ENCODE data around the gene MATR3.

MATR3 gene

DNA sequence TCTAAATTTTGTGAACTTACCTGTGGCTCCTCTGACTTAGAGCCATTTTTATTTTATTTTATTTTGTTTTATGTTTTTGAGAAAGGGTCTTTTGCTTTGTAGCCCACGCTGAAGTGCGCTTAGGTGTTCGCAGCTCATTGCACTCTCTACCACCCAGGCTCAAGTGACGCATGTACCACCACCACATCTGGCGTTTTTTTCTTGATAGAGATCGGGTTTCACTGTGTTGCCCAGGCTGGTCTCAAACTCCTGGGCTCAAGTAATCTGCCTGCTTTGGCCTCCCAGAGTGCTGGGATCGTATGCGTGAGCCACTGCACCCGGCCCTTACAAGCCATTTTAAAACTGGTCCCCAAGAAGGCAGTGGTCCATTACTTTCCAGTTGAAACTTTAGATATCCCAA lies 18.5 kb downstream of the MATR3 start:
- Histone ChIP-seq H3K27ac (ENCODE audit: poor library complexity, severe bottlenecking) (no peak overlapping the region), H3K9me3 (ENCODE audit: severe bottlenecking) (no peaks in the 10 kb centered on the region), H3K4me1 (ENCODE audit: insufficient read depth, poor library complexity, severe bottlenecking) (peaks cover 53% of the 10 kb centered on the region), H3K27me3 (ENCODE audit: insufficient read depth, poor library complexity, severe bottlenecking) (no peaks in the 10 kb centered on the region), H3K36me3 (ENCODE audit: low read depth) (peaks cover 79% of the 10 kb centered on the region), H3K4me3 (ENCODE audit: severe bottlenecking) (no peak overlapping the region)
- no peak for ATAC-seq (ENCODE audit: low read depth)
- TF ChIP-seq, protein P1, sequence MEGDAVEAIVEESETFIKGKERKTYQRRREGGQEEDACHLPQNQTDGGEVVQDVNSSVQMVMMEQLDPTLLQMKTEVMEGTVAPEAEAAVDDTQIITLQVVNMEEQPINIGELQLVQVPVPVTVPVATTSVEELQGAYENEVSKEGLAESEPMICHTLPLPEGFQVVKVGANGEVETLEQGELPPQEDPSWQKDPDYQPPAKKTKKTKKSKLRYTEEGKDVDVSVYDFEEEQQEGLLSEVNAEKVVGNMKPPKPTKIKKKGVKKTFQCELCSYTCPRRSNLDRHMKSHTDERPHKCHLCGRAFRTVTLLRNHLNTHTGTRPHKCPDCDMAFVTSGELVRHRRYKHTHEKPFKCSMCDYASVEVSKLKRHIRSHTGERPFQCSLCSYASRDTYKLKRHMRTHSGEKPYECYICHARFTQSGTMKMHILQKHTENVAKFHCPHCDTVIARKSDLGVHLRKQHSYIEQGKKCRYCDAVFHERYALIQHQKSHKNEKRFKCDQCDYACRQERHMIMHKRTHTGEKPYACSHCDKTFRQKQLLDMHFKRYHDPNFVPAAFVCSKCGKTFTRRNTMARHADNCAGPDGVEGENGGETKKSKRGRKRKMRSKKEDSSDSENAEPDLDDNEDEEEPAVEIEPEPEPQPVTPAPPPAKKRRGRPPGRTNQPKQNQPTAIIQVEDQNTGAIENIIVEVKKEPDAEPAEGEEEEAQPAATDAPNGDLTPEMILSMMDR (IDR thresholded peaks at IDR 0.05; ENCODE audit: poor library complexity, severe bottlenecking): no peak
- DNase-seq (ENCODE audit: low spot score): no peak

DNA sequence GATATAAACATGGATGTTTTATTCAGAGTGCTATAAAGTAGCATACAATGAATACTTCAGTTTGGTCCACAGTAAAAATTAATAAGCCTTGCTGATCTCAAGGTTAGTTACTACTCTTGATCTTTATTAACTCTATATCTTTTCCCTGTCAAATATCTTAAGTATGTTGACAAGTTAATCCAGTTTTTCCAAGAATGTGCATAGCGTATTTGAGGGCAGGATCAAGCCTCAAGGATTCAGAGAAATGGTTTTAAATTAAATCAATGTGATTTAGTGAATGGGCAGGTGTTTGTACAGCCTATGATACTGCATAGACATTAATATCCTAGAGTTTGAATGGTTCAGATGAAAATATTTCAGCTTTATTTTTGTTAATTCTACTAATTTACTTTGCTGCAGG lies 20.7 kb downstream of the MATR3 start:
- TF ChIP-seq, protein P1 (IDR thresholded peaks at IDR 0.05; ENCODE audit: poor library complexity, severe bottlenecking): no peak
- peaks cover 36% of the 10 kb centered on the region for H3K4me1 ChIP-seq (ENCODE audit: insufficient read depth, poor library complexity, severe bottlenecking)
- DNase-seq (ENCODE audit: low spot score) (no peak), ATAC-seq (ENCODE audit: low read depth) (no peak)
- H3K27me3 ChIP-seq (ENCODE audit: insufficient read depth, poor library complexity, severe bottlenecking): no peaks in the 10 kb centered on the region
- H3K9me3 ChIP-seq (ENCODE audit: severe bottlenecking): no peaks in the 10 kb centered on the region
- H3K27ac ChIP-seq (ENCODE audit: poor library complexity, severe bottlenecking): no peak overlapping the region
- H3K36me3 ChIP-seq (ENCODE audit: low read depth): peaks cover 85% of the 10 kb centered on the region
- no peak overlapping the region for H3K4me3 ChIP-seq (ENCODE audit: severe bottlenecking)

DNA sequence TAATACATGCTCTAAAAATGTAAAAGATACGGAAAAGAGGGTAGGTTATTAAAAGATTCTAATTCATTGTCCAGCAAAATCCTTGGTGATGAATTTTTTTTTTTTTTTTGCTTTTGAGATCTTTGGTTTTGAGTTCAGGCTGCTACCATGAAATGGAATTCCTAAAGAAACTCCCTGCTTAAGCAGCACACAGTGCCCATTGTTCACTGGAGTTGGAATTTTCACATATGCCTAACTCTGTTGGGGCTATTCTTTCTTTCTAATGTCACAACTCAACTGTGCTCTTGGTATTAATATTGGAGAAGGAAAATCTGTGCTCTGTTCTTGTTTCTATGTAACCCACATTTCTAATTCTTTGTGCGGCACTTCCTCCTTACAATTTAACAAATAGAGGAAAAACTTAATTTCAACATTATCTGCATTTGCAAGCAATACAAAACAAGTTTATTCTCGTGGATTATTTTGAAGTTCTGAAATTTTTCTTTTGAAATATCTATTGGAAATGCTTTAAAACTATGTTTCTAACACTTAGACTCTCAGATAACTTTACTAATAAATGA lies 21.6 kb downstream of the MATR3 start:
- ATAC-seq (ENCODE audit: low read depth) (no peak), DNase-seq (ENCODE audit: low spot score) (no peak)
- Histone ChIP-seq H3K27ac (ENCODE audit: poor library complexity, severe bottlenecking) (no peak overlapping the region), H3K27me3 (ENCODE audit: insufficient read depth, poor library complexity, severe bottlenecking) (no peaks in the 10 kb centered on the region), H3K4me3 (ENCODE audit: severe bottlenecking) (no peak overlapping the region), H3K9me3 (ENCODE audit: severe bottlenecking) (no peaks in the 10 kb centered on the region), H3K4me1 (ENCODE audit: insufficient read depth, poor library complexity, severe bottlenecking) (peaks cover 27% of the 10 kb centered on the region), H3K36me3 (ENCODE audit: low read depth) (peaks cover 84% of the 10 kb centered on the region)
- TF ChIP-seq, protein P1 (IDR thresholded peaks at IDR 0.05; ENCODE audit: poor library complexity, severe bottlenecking): no peak

DNA sequence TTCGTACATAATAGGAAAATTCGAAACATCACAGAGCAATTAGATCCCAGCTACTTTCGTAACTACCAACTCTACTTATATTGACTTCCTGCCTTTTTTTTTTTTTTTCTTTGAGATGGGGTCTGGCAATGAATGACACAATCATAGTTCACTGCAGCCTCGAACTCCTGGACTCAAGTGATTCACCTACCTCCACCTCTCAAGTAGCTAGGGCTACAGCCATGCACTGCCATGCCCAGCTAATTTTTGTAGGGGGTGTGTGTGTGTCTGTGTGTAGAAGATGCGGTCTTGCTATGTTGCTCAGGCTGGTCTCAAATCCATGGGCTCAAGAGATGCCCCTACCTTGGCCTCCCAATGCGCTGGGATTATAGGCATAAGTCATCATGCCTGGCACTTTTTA lies 42.3 kb downstream of the MATR3 start:
- no peak for DNase-seq (ENCODE audit: low spot score)
- H3K9me3 ChIP-seq (ENCODE audit: severe bottlenecking): no peaks in the 10 kb centered on the region
- H3K27ac ChIP-seq (ENCODE audit: poor library complexity, severe bottlenecking): no peak overlapping the region
- H3K4me1 ChIP-seq (ENCODE audit: insufficient read depth, poor library complexity, severe bottlenecking): no peaks in the 10 kb centered on the region
- peak; percentile 28; the same call in 1 of the 3 replicates for ATAC-seq (ENCODE audit: low read depth)
- TF ChIP-seq, protein P1 (IDR thresholded peaks at IDR 0.05; ENCODE audit: poor library complexity, severe bottlenecking): no peak
- peaks cover 28% of the 10 kb centered on the region for H3K36me3 ChIP-seq (ENCODE audit: low read depth)
- H3K27me3 ChIP-seq (ENCODE audit: insufficient read depth, poor library complexity, severe bottlenecking): no peaks in the 10 kb centered on the region
- H3K4me3 ChIP-seq (ENCODE audit: severe bottlenecking): no peak overlapping the region

DNA sequence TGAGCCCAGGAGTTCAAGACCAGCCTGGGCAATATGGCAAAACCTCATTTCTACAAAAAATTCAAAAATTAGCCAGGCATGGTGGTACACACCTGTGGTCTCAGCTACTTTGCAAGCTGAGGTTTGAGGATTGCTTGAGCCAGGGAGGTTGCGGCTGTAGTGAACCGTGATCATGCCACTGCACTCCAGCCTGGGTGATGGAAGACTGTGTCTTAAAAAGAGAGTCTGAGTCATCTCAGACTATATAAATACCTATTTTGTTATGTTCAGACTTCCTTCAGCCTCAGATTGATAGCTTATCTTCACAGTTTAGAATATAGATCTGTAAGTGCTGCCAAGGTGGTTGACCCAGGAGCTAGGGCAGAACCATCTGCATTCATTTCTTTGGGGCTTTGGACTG lies 46.5 kb downstream of the MATR3 start:
- H3K4me3 ChIP-seq (ENCODE audit: severe bottlenecking): no peak overlapping the region
- no peak for ATAC-seq (ENCODE audit: low read depth)
- H3K27me3 ChIP-seq (ENCODE audit: insufficient read depth, poor library complexity, severe bottlenecking): no peaks in the 10 kb centered on the region
- no peak for DNase-seq (ENCODE audit: low spot score)
- no peak overlapping the region for H3K27ac ChIP-seq (ENCODE audit: poor library complexity, severe bottlenecking)
- TF ChIP-seq, protein P1 (IDR thresholded peaks at IDR 0.05; ENCODE audit: poor library complexity, severe bottlenecking): no peak
- peaks cover 3% of the 10 kb centered on the region for H3K4me1 ChIP-seq (ENCODE audit: insufficient read depth, poor library complexity, severe bottlenecking)
- peaks cover 14% of the 10 kb centered on the region for H3K36me3 ChIP-seq (ENCODE audit: low read depth)
- no peaks in the 10 kb centered on the region for H3K9me3 ChIP-seq (ENCODE audit: severe bottlenecking)
